Measurements from ENCODE around the gene EEF1AKMT1. TPM values are rescaled to one million over a fixed set of nuclear protein-coding genes. Genes with fewer than 3 reads are reported as not detected.

The EEF1AKMT1 gene
- total RNA-seq, 1 experiment from 2014 or later, result 6.1 TPM

- no peak for DNase-seq
- no peak overlapping the region for H3K4me3 Mint-ChIP-seq
- Histone ChIP-seq H3K9ac (ENCODE audit: extremely low read depth, insufficient read length, low read length) (no peak overlapping the region), H3K9me3 (ENCODE audit: control insufficient read depth, low read depth, low read length) (no peaks in the 10 kb centered on the region), H4K91ac (ENCODE audit: insufficient read length, low read depth, low read length) (no peak overlapping the region), H3K27me3 (ENCODE audit: insufficient read depth, low read length) (no peaks in the 10 kb centered on the region), H3K4me1 (ENCODE audit: insufficient read depth, low read length) (no peaks in the 10 kb centered on the region), H3K27ac (ENCODE audit: insufficient read length, low read depth, low read length) (no peak overlapping the region), H3K79me1 (ENCODE audit: insufficient read depth, low read depth, low read length, poor library complexity, severe bottlenecking) (no peaks in the 10 kb centered on the region), H3K23me2 (ENCODE audit: insufficient read length, low read depth, low read length, poor library complexity, severe bottlenecking) (peaks cover 2% of the 10 kb centered on the region), H3K4me2 (ENCODE audit: insufficient read depth, insufficient read length, low read length) (no peak overlapping the region), H4K20me1 (ENCODE audit: control insufficient read depth, insufficient read depth, insufficient read length) (no peaks in the 10 kb centered on the region), H3K14ac (ENCODE audit: insufficient read depth, low read length) (no peak overlapping the region), H2AFZ (ENCODE audit: low read length) (no peak overlapping the region), H2AK5ac (ENCODE audit: insufficient read length, low read length) (no peak overlapping the region), H2BK5ac (ENCODE audit: insufficient read length, low read length) (no peak overlapping the region), H3K56ac (ENCODE audit: insufficient read length, low read depth, low read length) (no peak overlapping the region), H2BK15ac (ENCODE audit: low read depth, low read length) (no peak overlapping the region), H2BK20ac (ENCODE audit: low read depth, low read length, poor library complexity, severe bottlenecking) (no peak overlapping the region), H3K23ac (ENCODE audit: insufficient read length, low read depth, low read length) (no peak overlapping the region), H4K5ac (ENCODE audit: insufficient read length, low read depth, low read length) (no peak overlapping the region), H4K8ac (replicated peaks; ENCODE audit: insufficient read length, low read depth, low read length) (no peak overlapping the region), H3T11ph (ENCODE audit: low read length) (no peak overlapping the region), H3K18ac (ENCODE audit: insufficient read length, low read depth, low read length) (no peak overlapping the region), H2BK12ac (ENCODE audit: insufficient read length, low read depth, low read length) (no peak overlapping the region), H3K4ac (ENCODE audit: low read depth, low read length) (no peak overlapping the region), H2BK120ac (ENCODE audit: low read depth, low read length, poor library complexity, severe bottlenecking) (no peak overlapping the region), H3K79me2 (ENCODE audit: insufficient read depth, low read length) (no peaks in the 10 kb centered on the region)
- no peak overlapping the region for H3K27ac Mint-ChIP-seq
- no peak for TF ChIP-seq CTCF (conservative IDR thresholded peaks at IDR 0.05)
- WGBS (ENCODE audit: extremely low coverage, insufficient read length, low lambda C conversion rate), result no CpG with 5 or more reads among the region's 2 CpGs
- peaks cover 15 to 20% of the 10 kb centered on the region in 2 experiments for H3K4me1 Mint-ChIP-seq
- no peaks in the 10 kb centered on the region; a peak in 1 of 7 replicates for H3K36me3 Mint-ChIP-seq (ENCODE audit: insufficient read depth in 1 of 3, low read depth in 3 of 3)
- peaks cover 30% of the 10 kb centered on the region for H3K27me3 Mint-ChIP-seq (ENCODE audit: low read depth)
- H3K9me3 Mint-ChIP-seq, result peaks cover 0 to 2% of the 10 kb centered on the region in 2 experiments; a peak in 1 of 5 replicates
Observed at GRCh38 chr13:20708216-20708615, 65.5 kb downstream of the EEF1AKMT1 start.

Data from H9 (cell line).